NCI-H2227 treated with DMSO at 0.1 percent for 48 hours (cell line): ENCODE measurements around the gene TLDC2.
"Not testable (repeated sequence)": the region's sequence is repeated elsewhere in the genome, so short reads cannot be mapped to it uniquely, and the experiment has no call there.

Experiments
- DNase-seq: peaks from one replicate; lab custom pipeline; 2025; lab: John Stamatoyannopoulos, UW

TLDC2 gene

GRCh38 chr20:36875702-36876472, at the start of gene TLDC2:
Gene TLDC2, plus strand, starts transcription at chr20:36876138. Its CDS starts 37 bp downstream, at chr20:36876175.
- DNase-seq: no peak

- no peak for DNase-seq
Observed at GRCh38 chr20:36826554-36827244, 49.2 kb upstream of the TLDC2 start.

- no peak for DNase-seq
Observed at GRCh38 chr20:36827541-36828279, 48.2 kb upstream of the TLDC2 start.

GRCh38 chr20:36830791-36831691, 44.9 kb upstream of the TLDC2 start:
- DNase-seq: no peak

- no peak for DNase-seq
Observed at GRCh38 chr20:36832791-36833190, 43.1 kb upstream of the TLDC2 start.

GRCh38 chr20:36833275-36834020, 42.5 kb upstream of the TLDC2 start:
- no peak for DNase-seq

GRCh38 chr20:36835025-36835424, 40.9 kb upstream of the TLDC2 start:
- DNase-seq: no peak

- peak; percentile 88 for DNase-seq
Observed at GRCh38 chr20:36835453-36836198, 40.3 kb upstream of the TLDC2 start.

- DNase-seq: no peak
Observed at GRCh38 chr20:36836591-36837269, 39.2 kb upstream of the TLDC2 start.

- DNase-seq: not testable (repeated sequence)
Observed at GRCh38 chr20:36838376-36838775, 37.6 kb upstream of the TLDC2 start.

GRCh38 chr20:36839150-36839549, 36.8 kb upstream of the TLDC2 start:
- no peak for DNase-seq

GRCh38 chr20:36841030-36841429, 34.9 kb upstream of the TLDC2 start:
- not testable (repeated sequence) for DNase-seq

GRCh38 chr20:36845288-36845971, 30.5 kb upstream of the TLDC2 start:
- DNase-seq: no peak

GRCh38 chr20:36847009-36847709, 28.8 kb upstream of the TLDC2 start:
- no peak for DNase-seq

- no peak for DNase-seq
Observed at GRCh38 chr20:36847710-36848040, 28.3 kb upstream of the TLDC2 start.

GRCh38 chr20:36848078-36848660, 27.8 kb upstream of the TLDC2 start:
- DNase-seq: no peak

GRCh38 chr20:36848677-36849076, 27.3 kb upstream of the TLDC2 start:
- DNase-seq: no peak
